Panc1 (cell line): ENCODE results near the gene ABTB2. TPM values are rescaled to one million over a fixed set of nuclear protein-coding genes. Genes with fewer than 3 reads are reported as not detected.
A peak's percentile ranks its signal among the peaks of the same experiment; 100 is the strongest.

Experiments used
- ATAC-seq: fragments of 200-7000 bp; cut with Tn5 transposase; 2 replicates; pipeline ENCODE4 v1.9.1; 2020; ENCODE audit warnings: mild to moderate bottlenecking, moderate library complexity
- BruUV-seq: library from RNA; stranded (reverse); fragments of 400-500 nt; replicated peaks from 2 replicates; lab custom pipeline; 2021; lab: Mats Ljungman, UMichigan
- CTCF ChIA-PET: fragments of 300-600 bp; sonication (Branson Sonifier 250); formaldehyde crosslinking; loops from one replicate; lab custom pipeline; 2022; ENCODE audit warnings: antibody characterized with exemption; lab: Charles Lee
- POLR2A ChIA-PET: fragments of 300-600 bp; sonication (Branson Sonifier 250); formaldehyde crosslinking; loops from one replicate; lab custom pipeline; 2022; ENCODE audit warnings: antibody characterized with exemption; lab: Charles Lee
- DNase-seq: peaks from one replicate; pipeline ENCODE4 v3.0.0-alpha.2; 2010; ENCODE audit warnings: low read depth, low spot score
- H3K27ac ChIP-seq: 2 replicates; pipeline ENCODE4 v1.5.1; 2011; ENCODE audit warnings: mild to moderate bottlenecking, low read length, inconsistent platforms
- H3K27me3 ChIP-seq: fragments of 200-500 bp; sonication (Bioruptor generic); 2 replicates; pipeline ENCODE4 v1.6.0; 2014; ENCODE audit warnings: low read length, inconsistent platforms; ENCODE audit not compliant: control insufficient read depth, insufficient read depth
- H3K36me3 ChIP-seq: fragments of 200-500 bp; sonication (Bioruptor generic); 2 replicates; pipeline ENCODE4 v1.5.1; 2014; ENCODE audit warnings: inconsistent platforms, mild to moderate bottlenecking, low read length, moderate library complexity; ENCODE audit not compliant: control insufficient read depth, insufficient read depth
- H3K4me1 ChIP-seq: 2 replicates; pipeline ENCODE4 v1.5.1; 2011; ENCODE audit warnings: inconsistent platforms, mild to moderate bottlenecking, low read length, moderate library complexity; ENCODE audit not compliant: control insufficient read depth, insufficient read depth
- H3K4me3 ChIP-seq, 2 experiments: 2 replicates each; pipeline ENCODE4 v1.5.1; 2011 to 2012; ENCODE audit warnings: low read depth in 2 of 2, low read length in 2 of 2, mild to moderate bottlenecking in 2 of 2, inconsistent platforms in 1 of 2, moderate library complexity in 1 of 2
- H3K9me3 ChIP-seq: fragments of 200-500 bp; sonication (Bioruptor generic); 2 replicates; pipeline ENCODE4 v1.5.1; 2014; ENCODE audit warnings: low read depth, mild to moderate bottlenecking, inconsistent platforms, low read length, moderate library complexity; ENCODE audit not compliant: control insufficient read depth, insufficient read depth
- POLR2AphosphoS5 ChIP-seq: IDR thresholded peaks from 2 replicates; pipeline ENCODE4 v1.6.1; 2012; ENCODE audit warnings: mild to moderate bottlenecking, low read depth, low read length, moderate library complexity
- SIN3A ChIP-seq: IDR thresholded peaks from 2 replicates; pipeline ENCODE4 v1.6.1; 2012; ENCODE audit warnings: low read depth, mild to moderate bottlenecking, low read length, moderate library complexity, borderline replicate concordance; ENCODE audit not compliant: insufficient read depth
- TCF7L2 ChIP-seq: IDR thresholded peaks from 2 replicates; pipeline ENCODE4 v1.6.1; 2011; ENCODE audit warnings: mild to moderate bottlenecking, low read depth, low read length, inconsistent platforms
- in situ Hi-C: cut with HindIII; loops from 2 replicates; pipeline ENCODE4 v1.10.0; 2016; ENCODE audit warnings: low sequenced_read_pairs, low pct_unique_long_range_greater_than_20kb
- intact Hi-C: fragments of 100-400 bp; cut with micrococcal nuclease; formaldehyde crosslinking; loops from one replicate; pipeline ENCODE4 v1.10.0; 2022; ENCODE audit not compliant: unreplicated experiment
- total RNA-seq: library from RNA; stranded (reverse); gene quantifications from one replicate; pipeline ENCODE4 v1.2.1, GENCODE V29; 2021; ENCODE audit not compliant: unreplicated experiment
- TF ChIP-seq, protein P1 (sequence below), 2 experiments: IDR thresholded peaks; 2 replicates each; pipeline ENCODE4 v1.6.1; 2011 to 2012; ENCODE audit warnings: low read depth in 2 of 2, control low read depth in 1 of 2, low read length in 1 of 2, mild to moderate bottlenecking in 1 of 2, moderate library complexity in 1 of 2; ENCODE audit not compliant: insufficient read depth in 1 of 2
- TF ChIP-seq, protein P2 (sequence below): fragments of 450-650 bp; IDR thresholded peaks from 2 replicates; pipeline ENCODE4 v1.5.1; 2017; ENCODE audit warnings: mild to moderate bottlenecking

The ABTB2 gene
- total RNA-seq, 1 experiment from 2014 or later, result 22.7 TPM

DNA sequence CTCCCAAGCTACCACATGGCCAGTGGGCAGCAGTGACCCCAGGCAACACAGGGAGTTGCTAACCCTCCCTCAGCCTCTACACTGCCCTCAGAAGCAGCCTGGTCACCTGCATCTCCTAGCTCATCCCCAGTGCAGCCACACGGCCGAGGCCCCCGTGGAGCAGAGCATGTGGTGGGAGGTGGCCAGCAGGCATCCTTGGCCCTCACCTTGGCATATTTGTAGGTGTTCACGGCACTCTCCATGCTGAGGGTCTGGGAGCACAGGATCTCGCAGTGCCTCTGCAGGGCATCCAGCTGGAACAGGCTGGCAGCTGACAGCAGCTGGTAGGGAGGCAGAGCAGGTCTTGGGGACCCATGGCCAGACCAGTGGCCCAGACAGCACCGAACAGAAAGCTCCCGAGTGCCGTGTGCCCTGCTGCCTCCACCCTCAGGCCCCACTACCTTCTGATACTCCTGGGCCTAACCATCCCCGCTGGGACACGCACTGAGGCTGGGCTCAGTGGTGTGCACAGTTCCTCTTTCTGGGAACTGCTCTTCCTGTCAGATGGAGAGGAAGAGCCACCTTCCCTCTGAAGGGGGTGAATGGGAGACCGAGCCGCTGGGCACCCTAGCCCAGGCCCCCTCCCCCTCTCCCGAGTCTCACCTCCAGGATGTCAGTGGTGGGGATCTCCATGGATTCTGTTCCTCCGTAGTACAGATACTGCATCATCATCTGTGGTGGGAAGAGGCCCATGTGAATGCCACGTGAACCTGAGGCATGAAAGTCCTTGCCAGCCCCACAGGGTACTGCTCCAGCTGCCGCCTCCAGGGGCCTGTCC, 203.5 kb downstream of the ABTB2 start:
- no peak for TF ChIP-seq POLR2AphosphoS5
- TF ChIP-seq TCF7L2, result no peak
- TF ChIP-seq, protein P1, sequence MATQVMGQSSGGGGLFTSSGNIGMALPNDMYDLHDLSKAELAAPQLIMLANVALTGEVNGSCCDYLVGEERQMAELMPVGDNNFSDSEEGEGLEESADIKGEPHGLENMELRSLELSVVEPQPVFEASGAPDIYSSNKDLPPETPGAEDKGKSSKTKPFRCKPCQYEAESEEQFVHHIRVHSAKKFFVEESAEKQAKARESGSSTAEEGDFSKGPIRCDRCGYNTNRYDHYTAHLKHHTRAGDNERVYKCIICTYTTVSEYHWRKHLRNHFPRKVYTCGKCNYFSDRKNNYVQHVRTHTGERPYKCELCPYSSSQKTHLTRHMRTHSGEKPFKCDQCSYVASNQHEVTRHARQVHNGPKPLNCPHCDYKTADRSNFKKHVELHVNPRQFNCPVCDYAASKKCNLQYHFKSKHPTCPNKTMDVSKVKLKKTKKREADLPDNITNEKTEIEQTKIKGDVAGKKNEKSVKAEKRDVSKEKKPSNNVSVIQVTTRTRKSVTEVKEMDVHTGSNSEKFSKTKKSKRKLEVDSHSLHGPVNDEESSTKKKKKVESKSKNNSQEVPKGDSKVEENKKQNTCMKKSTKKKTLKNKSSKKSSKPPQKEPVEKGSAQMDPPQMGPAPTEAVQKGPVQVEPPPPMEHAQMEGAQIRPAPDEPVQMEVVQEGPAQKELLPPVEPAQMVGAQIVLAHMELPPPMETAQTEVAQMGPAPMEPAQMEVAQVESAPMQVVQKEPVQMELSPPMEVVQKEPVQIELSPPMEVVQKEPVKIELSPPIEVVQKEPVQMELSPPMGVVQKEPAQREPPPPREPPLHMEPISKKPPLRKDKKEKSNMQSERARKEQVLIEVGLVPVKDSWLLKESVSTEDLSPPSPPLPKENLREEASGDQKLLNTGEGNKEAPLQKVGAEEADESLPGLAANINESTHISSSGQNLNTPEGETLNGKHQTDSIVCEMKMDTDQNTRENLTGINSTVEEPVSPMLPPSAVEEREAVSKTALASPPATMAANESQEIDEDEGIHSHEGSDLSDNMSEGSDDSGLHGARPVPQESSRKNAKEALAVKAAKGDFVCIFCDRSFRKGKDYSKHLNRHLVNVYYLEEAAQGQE (IDR thresholded peaks at IDR 0.05; ENCODE audit: insufficient read depth in 1 of 2, low read depth in 2 of 2, low read length in 1 of 2), result no peak
- no peak for TF ChIP-seq SIN3A
- TF ChIP-seq, protein P2, sequence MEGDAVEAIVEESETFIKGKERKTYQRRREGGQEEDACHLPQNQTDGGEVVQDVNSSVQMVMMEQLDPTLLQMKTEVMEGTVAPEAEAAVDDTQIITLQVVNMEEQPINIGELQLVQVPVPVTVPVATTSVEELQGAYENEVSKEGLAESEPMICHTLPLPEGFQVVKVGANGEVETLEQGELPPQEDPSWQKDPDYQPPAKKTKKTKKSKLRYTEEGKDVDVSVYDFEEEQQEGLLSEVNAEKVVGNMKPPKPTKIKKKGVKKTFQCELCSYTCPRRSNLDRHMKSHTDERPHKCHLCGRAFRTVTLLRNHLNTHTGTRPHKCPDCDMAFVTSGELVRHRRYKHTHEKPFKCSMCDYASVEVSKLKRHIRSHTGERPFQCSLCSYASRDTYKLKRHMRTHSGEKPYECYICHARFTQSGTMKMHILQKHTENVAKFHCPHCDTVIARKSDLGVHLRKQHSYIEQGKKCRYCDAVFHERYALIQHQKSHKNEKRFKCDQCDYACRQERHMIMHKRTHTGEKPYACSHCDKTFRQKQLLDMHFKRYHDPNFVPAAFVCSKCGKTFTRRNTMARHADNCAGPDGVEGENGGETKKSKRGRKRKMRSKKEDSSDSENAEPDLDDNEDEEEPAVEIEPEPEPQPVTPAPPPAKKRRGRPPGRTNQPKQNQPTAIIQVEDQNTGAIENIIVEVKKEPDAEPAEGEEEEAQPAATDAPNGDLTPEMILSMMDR, result no peak
- intact Hi-C loops (loop anchor here (10.0 kb wide), 1 partner anchor 341 kb away; no protein-coding TSS in a partner anchor), in situ Hi-C loops (no loop called here)
- Histone ChIP-seq H3K4me1 (peaks cover 38% of the 10 kb centered on the region), H3K27ac (no peak overlapping the region), H3K9me3 (no peaks in the 10 kb centered on the region), H3K27me3 (no peaks in the 10 kb centered on the region), H3K4me3 (no peak overlapping the region), H3K36me3 (no peaks in the 10 kb centered on the region)
- DNase-seq (no peak), ATAC-seq (no peak)
- POLR2A ChIA-PET, result no interaction called here
- CTCF ChIA-PET, result no interaction called here
- no TSS peak for BruUV-seq

DNA sequence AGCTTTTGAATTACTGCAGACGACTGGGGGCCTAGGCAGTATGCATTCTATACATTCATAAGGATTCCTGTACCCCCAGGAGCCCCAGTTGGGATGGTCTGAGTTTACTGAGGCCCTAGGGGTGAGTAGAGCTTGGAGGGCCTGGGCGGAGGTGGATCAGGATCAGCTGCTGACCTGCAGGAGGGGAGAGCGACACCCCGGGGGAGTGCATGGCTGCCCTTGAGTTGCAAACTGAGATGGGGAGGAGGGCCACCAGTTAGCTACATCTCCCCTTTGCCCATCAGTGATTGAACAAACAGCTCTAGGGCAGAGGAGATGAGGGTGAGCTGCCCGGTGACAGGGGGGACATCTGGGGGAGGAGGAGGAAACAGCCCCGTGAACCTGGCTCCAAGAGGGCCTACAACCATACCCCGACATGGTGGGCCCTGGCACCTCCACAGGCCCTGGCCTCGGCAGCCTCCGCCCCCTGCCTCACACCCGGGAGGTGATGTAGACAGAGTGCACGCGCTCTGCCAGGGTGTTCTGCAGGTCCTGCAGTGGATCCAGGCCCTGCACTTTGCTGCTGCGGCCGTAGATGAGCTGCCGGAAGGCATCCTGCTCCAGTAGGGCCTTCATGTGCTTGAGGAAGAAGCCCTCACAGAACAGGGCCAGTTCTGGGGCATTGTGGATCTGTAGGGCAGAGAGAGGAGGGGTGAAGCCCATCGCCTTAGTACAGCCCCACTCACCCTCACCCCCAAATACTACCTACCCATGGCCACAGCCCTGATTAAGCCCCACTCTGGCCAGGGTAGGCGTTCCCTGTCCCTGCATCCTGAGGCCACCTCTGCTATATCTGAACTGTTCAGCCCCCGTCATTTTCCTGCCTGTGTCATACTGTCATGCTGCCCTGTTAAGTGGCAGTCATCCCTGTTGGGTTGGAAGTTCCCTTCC, 205.6 kb downstream of the ABTB2 start:
- no TSS peak for BruUV-seq
- ATAC-seq (peak; percentile 7; the same call in 1 of the 2 replicates), DNase-seq (no peak)
- H3K4me1 ChIP-seq, result peaks cover 39% of the 10 kb centered on the region
- peaks cover 9% of the 10 kb centered on the region for H3K36me3 ChIP-seq
- H3K27ac ChIP-seq, result no peak overlapping the region
- no peaks in the 10 kb centered on the region for H3K9me3 ChIP-seq
- ChIA-PET CTCF (interaction anchor here (0.6 kb wide), 2 partner anchors 204 to 265 kb away, joined by 3 read pairs; no protein-coding TSS in a partner anchor), POLR2A (no interaction called here)
- intact Hi-C loops (loop anchor here (10.0 kb wide), 1 partner anchor 343 kb away; no protein-coding TSS in a partner anchor), in situ Hi-C loops (no loop called here)
- TF ChIP-seq, protein P2, result no peak
- peak; percentile 33; the same call in 1 of the 2 replicates for TF ChIP-seq POLR2AphosphoS5
- H3K27me3 ChIP-seq, result no peaks in the 10 kb centered on the region
- no peak overlapping the region for H3K4me3 ChIP-seq
